Tibial nerve (tissue), 3 donors: ENCODE data around the gene UBR4.

Source experiments
- CTCF ChIP-seq, 5 experiments: fragments of 200-600 bp in 3 of 5; fragments of 450-650 bp in 2 of 5; sonication (generic) in 3 of 5; IDR thresholded peaks; one replicate each; pipeline ENCODE4 v1.5.1; 2016 to 2019; ENCODE audit warnings: antibody characterized with exemption in 5 of 5, mild to moderate bottlenecking in 3 of 5, moderate library complexity in 2 of 5
- POLR2A ChIP-seq, 2 donors: fragments of 450-650 bp; IDR thresholded peaks; one replicate each; pipeline ENCODE4 v1.6.1; 2017; ENCODE audit warnings: antibody characterized with exemption in 2 of 2, mild to moderate bottlenecking in 2 of 2, moderate library complexity in 2 of 2

GRCh38 chr1:19113697-19114092 is 96.4 kb downstream of the UBR4 start:
- TF ChIP-seq CTCF (IDR thresholded peaks at IDR 0.05) (no peak), POLR2A (IDR thresholded peaks at IDR 0.05) (no peak)
